Common myeloid progenitor, CD34-positive (primary cell): ENCODE results near the gene TRDN.
"Not testable (repeated sequence)": the region's sequence is repeated elsewhere in the genome, so short reads cannot be mapped to it uniquely, and the experiment has no call there.

ENCODE experiments used
- CTCF ChIA-PET: fragments of 350-600 bp; sonication (Branson Sonifier 250); formaldehyde crosslinking; loops from one replicate; lab custom pipeline; 2021; ENCODE audit warnings: antibody characterized with exemption; lab: Charles Lee
- POLR2A ChIA-PET: fragments of 350-600 bp; sonication (Branson Sonifier 250); formaldehyde crosslinking; loops from one replicate; lab custom pipeline; 2021; ENCODE audit warnings: antibody characterized with exemption; lab: Charles Lee
- DNase-seq, 3 donors: peaks; one replicate each; pipeline versions ENCODE4 v3.0.0 to v3.0.0-alpha.2; 2013
- H3K27ac ChIP-seq, 2 experiments: 1 replicate in 1 of 2; 2 replicates in 1 of 2; pipeline ENCODE4 v1.7.0; 2013; ENCODE audit warnings: inconsistent platforms in 2 of 2, low read length in 2 of 2, mild to moderate bottlenecking in 2 of 2, low read depth in 1 of 2, moderate library complexity in 1 of 2; ENCODE audit not compliant: severe bottlenecking in 2 of 2, insufficient read depth in 1 of 2, poor library complexity in 1 of 2
- H3K27me3 ChIP-seq, 5 experiments: replicated peaks in 2 of 5; 1 replicate in 3 of 5; 2 replicates in 2 of 5; pipeline versions ENCODE4 v1.6.1 to v1.7.0; 2013; ENCODE audit warnings: low read length in 4 of 5, mild to moderate bottlenecking in 2 of 5, moderate library complexity in 2 of 5, inconsistent platforms in 1 of 5; ENCODE audit not compliant: insufficient read depth in 5 of 5, control insufficient read depth in 4 of 5
- H3K36me3 ChIP-seq, 4 experiments: 1 replicate in 2 of 4; 2 replicates in 2 of 4; pipeline versions ENCODE4 v1.6.1 to v1.7.0; 2013; ENCODE audit warnings: low read length in 3 of 4, control low read depth in 1 of 4, mild to moderate bottlenecking in 1 of 4; ENCODE audit not compliant: control insufficient read depth in 4 of 4, insufficient read depth in 4 of 4
- H3K4me1 ChIP-seq, 4 experiments: 1 replicate in 3 of 4; 2 replicates in 1 of 4; pipeline versions ENCODE4 v1.6.1 to v1.7.1; 2013; ENCODE audit warnings: low read length in 3 of 4, mild to moderate bottlenecking in 3 of 4, control low read depth in 1 of 4, inconsistent platforms in 1 of 4, moderate library complexity in 1 of 4; ENCODE audit not compliant: control insufficient read depth in 4 of 4, insufficient read depth in 4 of 4; ENCODE audit errors: control extremely low read depth in 1 of 4
- H3K4me3 ChIP-seq, 7 experiments: 1 replicate in 4 of 7; 2 replicates in 3 of 7; pipeline versions ENCODE4 v1.5.1 to v1.7.0; 2013; ENCODE audit warnings: mild to moderate bottlenecking in 7 of 7, low read length in 6 of 7, moderate library complexity in 6 of 7, inconsistent platforms in 2 of 7, low read depth in 2 of 7, control low read depth in 1 of 7; ENCODE audit not compliant: insufficient read depth in 4 of 7, control insufficient read depth in 1 of 7; ENCODE audit errors: extremely low read depth in 1 of 7
- H3K9me3 ChIP-seq, 5 experiments: 1 replicate in 4 of 5; 2 replicates in 1 of 5; pipeline versions ENCODE4 v1.6.1 to v1.7.1; 2013; ENCODE audit warnings: low read length in 4 of 5, mild to moderate bottlenecking in 2 of 5, inconsistent platforms in 1 of 5, low read depth in 1 of 5, moderate library complexity in 1 of 5; ENCODE audit not compliant: control insufficient read depth in 4 of 5, insufficient read depth in 2 of 5; ENCODE audit errors: control extremely low read depth in 1 of 5
- WGBS: methylation state at CpG from one replicate; pipeline ENCODE4 v1.1.5; 2013; ENCODE audit not compliant: insufficient coverage; 5-methylcytosine and 5-hydroxymethylcytosine counted together

Gene TRDN

GRCh38 chr6:123565529-123565928, 71.2 kb downstream of the TRDN start:
- H3K4me3 ChIP-seq, result no peak overlapping the region
- CTCF ChIA-PET, result no interaction called here
- no peaks in the 10 kb centered on the region for H3K9me3 ChIP-seq
- H3K27me3 ChIP-seq, result no peaks in the 10 kb centered on the region
- no peaks in the 10 kb centered on the region for H3K36me3 ChIP-seq
- DNase-seq, result no peak
- H3K4me1 ChIP-seq, result no peaks in the 10 kb centered on the region
- whole genome bisulfite sequencing, result 97% methylated on average over 7 of the region's 10 CpGs
- POLR2A ChIA-PET, result no interaction called here
- no peak overlapping the region for H3K27ac ChIP-seq

GRCh38 chr6:123564361-123564760, 72.4 kb downstream of the TRDN start:
- CTCF ChIA-PET, result no interaction called here
- Histone ChIP-seq H3K4me3 (no peak overlapping the region), H3K36me3 (no peaks in the 10 kb centered on the region), H3K27ac (no peak overlapping the region), H3K9me3 (no peaks in the 10 kb centered on the region), H3K4me1 (no peaks in the 10 kb centered on the region), H3K27me3 (no peaks in the 10 kb centered on the region)
- WGBS, result 48% methylated on average over 2 of the region's 3 CpGs
- POLR2A ChIA-PET, result no interaction called here
- DNase-seq, result no peak

- Histone ChIP-seq H3K4me3 (no peak overlapping the region), H3K27ac (no peak overlapping the region), H3K9me3 (no peaks in the 10 kb centered on the region), H3K27me3 (no peaks in the 10 kb centered on the region), H3K36me3 (no peaks in the 10 kb centered on the region), H3K4me1 (no peaks in the 10 kb centered on the region)
- no peak for DNase-seq
- POLR2A ChIA-PET, result no interaction called here
- CTCF ChIA-PET, result no interaction called here
These were observed 74.1 kb downstream of the TRDN start for GRCh38 chr6:123562677-123563076.

GRCh38 chr6:123562264-123562663, 74.5 kb downstream of the TRDN start:
- Histone ChIP-seq H3K36me3 (no peaks in the 10 kb centered on the region), H3K27ac (no peak overlapping the region), H3K4me1 (no peaks in the 10 kb centered on the region), H3K27me3 (no peaks in the 10 kb centered on the region), H3K4me3 (no peak overlapping the region), H3K9me3 (no peaks in the 10 kb centered on the region)
- ChIA-PET POLR2A (no interaction called here), CTCF (no interaction called here)
- no peak for DNase-seq
- 90% methylated on average over 1 of the region's 1 CpG for WGBS

GRCh38 chr6:123559816-123560215, 76.9 kb downstream of the TRDN start:
- H3K9me3 ChIP-seq, POLR2A ChIA-PET, CTCF ChIA-PET, H3K4me3 ChIP-seq, H3K36me3 ChIP-seq, H3K4me1 ChIP-seq, H3K27ac ChIP-seq, DNase-seq, H3K27me3 ChIP-seq: not testable (repeated sequence)
- 98% methylated on average over 5 of the region's 5 CpGs for WGBS

GRCh38 chr6:123557474-123557873, 79.3 kb downstream of the TRDN start:
- DNase-seq, CTCF ChIA-PET, H3K4me1 ChIP-seq, H3K27ac ChIP-seq, H3K9me3 ChIP-seq, H3K4me3 ChIP-seq, H3K27me3 ChIP-seq, H3K36me3 ChIP-seq, POLR2A ChIA-PET: not testable (repeated sequence)
- WGBS, result 96% methylated on average over 12 of the region's 12 CpGs

GRCh38 chr6:123551939-123552707, 84.6 kb downstream of the TRDN start:
- DNase-seq, result no peak
- no peak overlapping the region for H3K4me3 ChIP-seq
- peaks cover 0 to 3% (median 0%) of the 10 kb centered on the region in 5 experiments for H3K27me3 ChIP-seq
- WGBS, result 100% methylated on average over 1 of the region's 4 CpGs
- ChIA-PET CTCF (no interaction called here), POLR2A (no interaction called here)
- no peaks in the 10 kb centered on the region for H3K9me3 ChIP-seq
- no peaks in the 10 kb centered on the region for H3K4me1 ChIP-seq
- no peaks in the 10 kb centered on the region for H3K36me3 ChIP-seq
- no peak overlapping the region for H3K27ac ChIP-seq
